Colonic mucosa (tissue), 4 donors: Measurements from ENCODE around the gene DCAKD. TPM values are rescaled to one million over a fixed set of nuclear protein-coding genes. Genes with fewer than 3 reads are reported as not detected.

Experiments
- DNase-seq: peaks from one replicate; pipeline ENCODE4 v3.0.0-alpha.2; 2020
- H3K27ac ChIP-seq: fragments of 200-600 bp; one replicate; pipeline ENCODE4 v1.8.0; 2021
- H3K27me3 ChIP-seq: fragments of 200-600 bp; one replicate; pipeline ENCODE4 v1.8.0; 2021
- H3K36me3 ChIP-seq: fragments of 200-600 bp; one replicate; pipeline ENCODE4 v1.8.0; 2021
- H3K4me1 ChIP-seq: fragments of 200-600 bp; one replicate; pipeline ENCODE4 v1.8.0; 2021; ENCODE audit warnings: mild to moderate bottlenecking
- H3K4me3 ChIP-seq: fragments of 200-600 bp; one replicate; pipeline ENCODE4 v1.8.0; 2021
- H3K9ac ChIP-seq, 2 donors: one replicate each; pipeline ENCODE4 v1.7.0; 2013; ENCODE audit warnings: control low read depth in 2 of 2, low read depth in 2 of 2, low read length in 2 of 2
- H3K9me3 ChIP-seq: fragments of 200-600 bp; one replicate; pipeline ENCODE4 v1.8.0; 2021
- CTCF ChIP-seq: fragments of 200-600 bp; IDR thresholded peaks from one replicate; pipeline ENCODE4 v1.8.0; 2022; ENCODE audit warnings: antibody characterized with exemption, mild to moderate bottlenecking
- intact Hi-C: fragments of 100-400 bp; cut with DNase I; formaldehyde crosslinking; loops from one replicate; pipeline ENCODE4 v1.14.1; 2022
- total RNA-seq, 2 donors: library from RNA; stranded (reverse); fragmentation: NEBNext Ultra II Directional in 1 of 2; extraction: Animal tissue kit (Norgen Biotek cat#: 25700) in 1 of 2; gene quantifications; one replicate each; pipeline ENCODE4 v1.2.1, GENCODE V29; 2021
- donor health status: healthy.
- donor health status: DM: no; HTN: no; CAD: no.
- donor health status: DM: no; HTN: no; CAD: no.

Gene DCAKD
- total RNA-seq, 2 donors from 2014 or later: 20.2 to 46.8 TPM

- no peak for DNase-seq
- H3K27me3 ChIP-seq: no peaks in the 10 kb centered on the region
- no peaks in the 10 kb centered on the region for H3K9me3 ChIP-seq
- H3K27ac ChIP-seq: no peak overlapping the region
- intact Hi-C loops: loop anchor here (2.0 to 10.0 kb wide), 3 partner anchors 75 to 248 kb away; no protein-coding TSS in a partner anchor
- H3K4me1 ChIP-seq: peaks cover 3% of the 10 kb centered on the region
- H3K36me3 ChIP-seq: no peaks in the 10 kb centered on the region
- TF ChIP-seq CTCF: no peak
- no peak overlapping the region for H3K4me3 ChIP-seq
- peak overlapping the region; percentile 24 to 66 for H3K9ac ChIP-seq
Observed at GRCh38 chr17:45022655-45023339, 28.6 kb downstream of the DCAKD start.

GRCh38 chr17:45022288-45022648 is 29.2 kb downstream of the DCAKD start:
- Histone ChIP-seq H3K4me1 (peaks cover 3% of the 10 kb centered on the region), H3K27ac (peak overlapping the region; percentile 35)

GRCh38 chr17:45021607-45022287 is 29.7 kb downstream of the DCAKD start:
- Histone ChIP-seq H3K4me1 (peaks cover 3% of the 10 kb centered on the region), H3K27me3 (no peaks in the 10 kb centered on the region), H3K27ac (peak overlapping the region; percentile 35), H3K9me3 (no peaks in the 10 kb centered on the region), H3K4me3 (peak overlapping the region; percentile 38), H3K36me3 (no peaks in the 10 kb centered on the region), H3K9ac (peak overlapping the region; percentile 66 to 70)
- peak; percentile 92 for TF ChIP-seq CTCF
- DNase-seq: peak; percentile 54
- intact Hi-C loops: loop anchor here (2.0 to 10.0 kb wide), 3 partner anchors 76 to 247 kb away; no protein-coding TSS in a partner anchor

More at GRCh38 chr17:45022288-45022648, 29.2 kb downstream of the DCAKD start:
- TF ChIP-seq CTCF: peak; percentile 12
- no peaks in the 10 kb centered on the region for H3K27me3 ChIP-seq
- H3K9me3 ChIP-seq: no peaks in the 10 kb centered on the region
- intact Hi-C loops: loop anchor here (2.0 to 10.0 kb wide), 3 partner anchors 75 to 247 kb away; no protein-coding TSS in a partner anchor
- DNase-seq: no peak
- peak overlapping the region in 1 of 2 donors; percentile 66 for H3K9ac ChIP-seq
- H3K36me3 ChIP-seq: no peaks in the 10 kb centered on the region
- H3K4me3 ChIP-seq: peak overlapping the region; percentile 38

GRCh38 chr17:45020354-45021138 is 30.9 kb downstream of the DCAKD start:
- Histone ChIP-seq H3K36me3 (no peaks in the 10 kb centered on the region), H3K9ac (peak overlapping the region in 1 of 2 donors; percentile 40), H3K4me3 (no peak overlapping the region), H3K27ac (peak overlapping the region; percentile 11), H3K4me1 (peaks cover 3% of the 10 kb centered on the region), H3K9me3 (no peaks in the 10 kb centered on the region), H3K27me3 (no peaks in the 10 kb centered on the region)
- DNase-seq: peak; percentile 51
- no peak for TF ChIP-seq CTCF
- intact Hi-C loops: loop anchor here (5.0 to 10.0 kb wide), 2 partner anchors 77 to 246 kb away; no protein-coding TSS in a partner anchor
